Gastrocnemius medialis (tissue), 4 donors: ENCODE data around the gene CAMSAP2.

ENCODE experiments used
- POLR2A ChIP-seq, 2 donors: fragments of 450-650 bp; IDR thresholded peaks; one replicate each; pipeline ENCODE4 v1.6.1; 2017; ENCODE audit warnings: antibody characterized with exemption in 2 of 2, mild to moderate bottlenecking in 2 of 2, moderate library complexity in 2 of 2
- TF ChIP-seq, protein P1 (sequence below), 5 experiments: fragments of 450-650 bp in 3 of 5; fragments of 200-600 bp in 2 of 5; sonication (generic) in 2 of 5; IDR thresholded peaks in 4 of 5; conservative IDR thresholded peaks in 1 of 5; 1 replicate in 4 of 5; 2 replicates in 1 of 5; pipeline ENCODE4 v1.5.1; 2016 to 2019; ENCODE audit warnings: antibody characterized with exemption in 5 of 5, mild to moderate bottlenecking in 3 of 5, moderate library complexity in 3 of 5

DNA sequence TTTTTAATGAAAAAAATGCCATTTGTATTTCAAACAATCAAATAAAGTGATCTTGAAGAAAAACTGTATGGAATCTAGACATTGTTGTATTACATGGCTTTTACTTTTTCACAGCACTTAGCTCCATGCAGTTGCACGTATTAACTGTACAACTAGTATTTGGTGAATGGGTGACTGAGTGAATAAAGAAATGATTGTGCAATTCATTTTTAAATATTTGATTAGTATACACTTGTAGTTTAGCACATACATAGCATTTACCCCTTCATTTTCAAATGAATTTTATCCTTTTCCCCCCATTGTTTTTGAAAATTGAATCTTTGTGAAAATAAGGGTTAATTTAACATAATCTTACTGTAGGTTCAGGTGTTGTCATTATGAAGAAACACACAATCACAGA lies 79.6 kb downstream of the CAMSAP2 start:
- TF ChIP-seq, protein P1, sequence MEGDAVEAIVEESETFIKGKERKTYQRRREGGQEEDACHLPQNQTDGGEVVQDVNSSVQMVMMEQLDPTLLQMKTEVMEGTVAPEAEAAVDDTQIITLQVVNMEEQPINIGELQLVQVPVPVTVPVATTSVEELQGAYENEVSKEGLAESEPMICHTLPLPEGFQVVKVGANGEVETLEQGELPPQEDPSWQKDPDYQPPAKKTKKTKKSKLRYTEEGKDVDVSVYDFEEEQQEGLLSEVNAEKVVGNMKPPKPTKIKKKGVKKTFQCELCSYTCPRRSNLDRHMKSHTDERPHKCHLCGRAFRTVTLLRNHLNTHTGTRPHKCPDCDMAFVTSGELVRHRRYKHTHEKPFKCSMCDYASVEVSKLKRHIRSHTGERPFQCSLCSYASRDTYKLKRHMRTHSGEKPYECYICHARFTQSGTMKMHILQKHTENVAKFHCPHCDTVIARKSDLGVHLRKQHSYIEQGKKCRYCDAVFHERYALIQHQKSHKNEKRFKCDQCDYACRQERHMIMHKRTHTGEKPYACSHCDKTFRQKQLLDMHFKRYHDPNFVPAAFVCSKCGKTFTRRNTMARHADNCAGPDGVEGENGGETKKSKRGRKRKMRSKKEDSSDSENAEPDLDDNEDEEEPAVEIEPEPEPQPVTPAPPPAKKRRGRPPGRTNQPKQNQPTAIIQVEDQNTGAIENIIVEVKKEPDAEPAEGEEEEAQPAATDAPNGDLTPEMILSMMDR (IDR thresholded peaks at IDR 0.05 in 4 of 5, conservative IDR thresholded peaks at IDR 0.05 in 1 of 5) = no peak
- no peak for TF ChIP-seq POLR2A (IDR thresholded peaks at IDR 0.05)
